ENCODE data around the gene TRIP4.

GRCh38 chr15:64348455-64348854, 39.2 kb upstream of the TRIP4 start:
- TF ChIP-seq NFE2L1 (CRISPR knock-in tag; IDR thresholded peaks at IDR 0.05) (no peak), CTCF (IDR thresholded peaks at IDR 0.05) (no peak), E2F4 (CRISPR knock-in tag; IDR thresholded peaks at IDR 0.05; ENCODE audit: borderline replicate concordance, low read depth) (no peak), HMGA2 (CRISPR knock-in tag; IDR thresholded peaks at IDR 0.05) (no peak), ZNF532 (CRISPR knock-in tag; IDR thresholded peaks at IDR 0.05; ENCODE audit: borderline replicate concordance) (no peak), ZNF138 (CRISPR knock-in tag; conservative IDR thresholded peaks at IDR 0.05) (no peak), ERG (CRISPR knock-in tag; IDR thresholded peaks at IDR 0.05) (no peak), IRF2 (CRISPR knock-in tag; IDR thresholded peaks at IDR 0.05; ENCODE audit: borderline replicate concordance, low read depth) (no peak), ESRRA (CRISPR knock-in tag; IDR thresholded peaks at IDR 0.05; ENCODE audit: borderline replicate concordance) (no peak), TEAD1 (CRISPR knock-in tag; IDR thresholded peaks at IDR 0.05) (no peak), MYBL2 (CRISPR knock-in tag; IDR thresholded peaks at IDR 0.05) (no peak)
